ENCODE data around the gene LAMA2.

LAMA2 gene

DNA sequence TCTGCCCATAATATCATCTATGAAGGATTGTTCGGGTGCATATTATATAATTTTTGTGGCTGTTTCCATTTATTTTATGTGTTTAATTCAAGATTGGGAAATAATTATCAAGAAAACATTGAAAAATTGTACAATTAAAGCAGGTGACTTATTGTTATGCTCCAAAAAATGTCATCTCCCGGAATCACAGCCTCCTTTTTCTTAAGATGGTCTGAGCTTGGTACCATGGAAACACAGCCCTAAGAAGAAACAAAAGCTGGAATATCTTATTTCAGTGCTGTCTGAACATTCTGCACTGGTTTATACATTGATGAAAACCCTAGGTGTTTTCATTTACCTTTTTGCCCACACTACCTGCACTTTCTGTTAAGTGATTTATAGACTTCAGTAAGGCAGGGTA is 459.9 kb downstream of the LAMA2 start:
- no peak for TF ChIP-seq CTCF (IDR thresholded peaks at IDR 0.05; ENCODE audit: low read length, missing control alignments)
- H3K4me3 ChIP-seq (replicated peaks; ENCODE audit: low read depth, low read length), result no peak overlapping the region
- DNase-seq (ENCODE audit: low read depth), result peak; percentile 37

- no peak overlapping the region for H3K4me3 ChIP-seq (replicated peaks; ENCODE audit: low read depth, low read length)
- TF ChIP-seq CTCF (IDR thresholded peaks at IDR 0.05; ENCODE audit: low read length, missing control alignments), result no peak
- DNase-seq (ENCODE audit: low read depth), result no peak
Measured at GRCh38 chr6:129344379-129344778, 461.4 kb downstream of the LAMA2 start.

DNA sequence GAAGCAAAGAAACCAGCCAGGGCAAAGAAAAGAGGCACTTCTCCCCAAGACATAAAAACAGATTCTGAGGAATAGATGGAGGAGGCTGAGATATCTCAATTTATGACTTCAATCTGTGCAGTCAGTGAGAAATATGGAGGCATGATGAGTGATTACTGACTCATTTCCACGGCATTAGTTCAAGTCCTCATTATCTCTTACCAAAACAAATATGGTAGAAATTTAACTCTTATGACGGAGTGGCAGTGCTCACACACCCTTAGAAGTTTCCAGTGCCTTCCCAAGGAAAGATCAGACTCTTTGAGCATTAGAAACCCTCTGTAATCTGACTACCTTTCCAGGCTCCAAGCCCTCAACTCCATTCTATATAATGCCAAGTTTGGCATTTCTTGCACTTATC is 463.0 kb downstream of the LAMA2 start:
- DNase-seq (ENCODE audit: low read depth), result peak; percentile 73
- no peak overlapping the region for H3K4me3 ChIP-seq (replicated peaks; ENCODE audit: low read depth, low read length)
- no peak for TF ChIP-seq CTCF (IDR thresholded peaks at IDR 0.05; ENCODE audit: low read length, missing control alignments)

DNA sequence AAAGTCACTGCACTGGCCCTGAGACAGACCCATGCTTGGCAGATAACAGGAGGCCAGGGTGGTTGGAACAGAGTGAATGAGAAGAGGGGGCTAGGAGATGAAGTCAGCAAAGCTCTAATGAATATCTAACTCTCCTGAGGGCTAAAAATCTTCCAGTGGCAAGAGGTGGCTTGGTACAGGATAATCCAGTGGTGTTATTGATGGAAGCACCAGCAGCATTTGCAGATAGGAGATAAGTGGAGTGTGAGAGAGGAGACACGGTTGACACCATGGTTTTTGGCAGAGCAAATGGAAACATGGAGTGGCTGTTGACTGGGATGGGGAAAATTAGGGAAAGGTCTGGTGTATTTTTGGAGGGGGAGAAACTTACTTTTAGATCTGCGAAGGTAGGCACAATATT is 464.0 kb downstream of the LAMA2 start:
- TF ChIP-seq CTCF (IDR thresholded peaks at IDR 0.05; ENCODE audit: low read length, missing control alignments), result no peak
- H3K4me3 ChIP-seq (replicated peaks; ENCODE audit: low read depth, low read length), result no peak overlapping the region
- no peak for DNase-seq (ENCODE audit: low read depth)

DNA sequence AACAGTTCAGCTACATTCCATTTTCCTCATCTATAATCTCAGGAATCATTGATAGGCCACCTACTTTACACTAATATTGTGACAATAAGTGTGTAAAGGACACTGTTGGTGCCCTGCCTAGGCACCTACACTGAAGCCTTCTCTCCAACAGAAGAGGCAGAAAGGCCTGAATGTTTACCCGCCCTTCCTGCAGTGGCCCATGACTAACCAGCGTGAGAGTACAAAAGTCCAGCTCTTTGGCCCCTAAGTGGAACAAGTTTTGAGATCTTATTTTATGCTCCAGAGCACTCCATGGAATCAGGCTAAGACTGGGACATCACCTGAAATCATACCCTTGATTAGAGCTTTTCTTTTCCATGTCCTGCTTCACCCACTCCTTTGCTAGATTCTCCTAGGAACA is 467.3 kb downstream of the LAMA2 start:
- TF ChIP-seq CTCF (IDR thresholded peaks at IDR 0.05; ENCODE audit: low read length, missing control alignments), result no peak
- H3K4me3 ChIP-seq (replicated peaks; ENCODE audit: low read depth, low read length), result no peak overlapping the region
- no peak for DNase-seq (ENCODE audit: low read depth)

DNA sequence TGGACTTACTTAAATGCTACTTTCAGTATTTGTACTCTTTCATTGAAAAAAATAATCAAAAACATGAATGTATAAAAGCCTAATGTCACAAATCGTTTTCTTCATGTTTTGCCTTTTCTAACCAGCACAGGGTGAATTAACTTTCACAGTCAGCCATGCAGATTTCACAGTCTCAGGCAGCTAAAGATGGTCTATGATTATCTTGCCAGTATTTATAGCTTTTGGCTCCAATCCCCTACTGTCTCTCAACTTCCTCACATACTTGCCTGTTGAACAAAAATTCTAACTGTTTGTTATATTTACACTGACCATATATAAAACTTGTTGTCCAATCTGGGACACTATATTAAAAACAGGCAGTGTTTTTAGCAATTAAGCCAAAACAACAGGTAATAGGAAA is 468.9 kb downstream of the LAMA2 start:
- DNase-seq (ENCODE audit: low read depth), result no peak
- H3K4me3 ChIP-seq (replicated peaks; ENCODE audit: low read depth, low read length), result no peak overlapping the region
- no peak for TF ChIP-seq CTCF (IDR thresholded peaks at IDR 0.05; ENCODE audit: low read length, missing control alignments)

- no peak for TF ChIP-seq CTCF (IDR thresholded peaks at IDR 0.05; ENCODE audit: low read length, missing control alignments)
- DNase-seq (ENCODE audit: low read depth), result no peak
- H3K4me3 ChIP-seq (replicated peaks; ENCODE audit: low read depth, low read length), result no peak overlapping the region
Measured at GRCh38 chr6:129353067-129353466, 470.1 kb downstream of the LAMA2 start.

All from fibroblast of pulmonary artery (primary cell).